HFF-Myc (cell line): ENCODE results near the gene CDKAL1.

Source experiments
- DNase-seq: peaks from one replicate; pipeline ENCODE4 v3.0.0-alpha.2; 2011; ENCODE audit warnings: low read depth; ENCODE audit errors: extremely low read depth
- H3K4me3 ChIP-seq: replicated peaks from 2 replicates; pipeline ENCODE4 v1.5.1; 2011; ENCODE audit warnings: low read depth, mild to moderate bottlenecking, control low read depth, low read length
- TF ChIP-seq, protein P1 (sequence below): IDR thresholded peaks from 2 replicates; pipeline ENCODE4 v1.5.1; 2012; ENCODE audit warnings: mild to moderate bottlenecking, low read depth, low read length, control low read depth; ENCODE audit errors: missing control alignments

CDKAL1 gene

DNA sequence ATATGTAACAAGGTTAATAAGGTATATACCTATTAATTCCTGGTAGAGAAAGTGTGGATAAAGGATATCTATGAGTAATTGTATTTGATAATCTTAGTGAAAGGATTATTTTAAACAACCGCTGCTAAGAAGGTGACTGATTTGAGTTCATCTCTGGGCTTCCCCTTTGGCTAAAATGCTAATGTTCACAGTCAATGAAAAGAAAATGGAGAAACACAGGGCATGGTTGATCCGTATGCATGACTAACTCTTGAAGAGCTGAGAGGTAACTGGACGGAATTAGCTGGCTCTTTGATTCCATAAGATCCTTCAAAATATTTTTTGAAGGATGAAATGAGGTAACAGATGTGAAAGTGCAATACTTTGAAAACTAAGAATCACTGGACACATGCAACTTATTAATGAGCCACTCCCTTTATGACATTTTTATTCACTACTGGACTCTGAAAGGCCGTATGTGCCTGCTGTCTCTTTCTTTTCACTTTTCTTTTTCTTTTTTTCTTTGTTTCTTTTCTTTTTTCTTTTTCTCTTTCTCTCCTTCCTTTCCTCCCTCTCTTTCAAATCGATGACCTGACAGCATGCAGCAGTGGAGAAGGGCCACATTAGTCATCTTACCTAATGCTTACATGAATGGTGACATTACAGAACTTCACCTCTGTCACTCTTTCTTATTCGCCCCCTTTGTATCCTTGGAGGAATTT lies 464.6 kb downstream of the CDKAL1 start:
- no peak for DNase-seq
- TF ChIP-seq, protein P1, sequence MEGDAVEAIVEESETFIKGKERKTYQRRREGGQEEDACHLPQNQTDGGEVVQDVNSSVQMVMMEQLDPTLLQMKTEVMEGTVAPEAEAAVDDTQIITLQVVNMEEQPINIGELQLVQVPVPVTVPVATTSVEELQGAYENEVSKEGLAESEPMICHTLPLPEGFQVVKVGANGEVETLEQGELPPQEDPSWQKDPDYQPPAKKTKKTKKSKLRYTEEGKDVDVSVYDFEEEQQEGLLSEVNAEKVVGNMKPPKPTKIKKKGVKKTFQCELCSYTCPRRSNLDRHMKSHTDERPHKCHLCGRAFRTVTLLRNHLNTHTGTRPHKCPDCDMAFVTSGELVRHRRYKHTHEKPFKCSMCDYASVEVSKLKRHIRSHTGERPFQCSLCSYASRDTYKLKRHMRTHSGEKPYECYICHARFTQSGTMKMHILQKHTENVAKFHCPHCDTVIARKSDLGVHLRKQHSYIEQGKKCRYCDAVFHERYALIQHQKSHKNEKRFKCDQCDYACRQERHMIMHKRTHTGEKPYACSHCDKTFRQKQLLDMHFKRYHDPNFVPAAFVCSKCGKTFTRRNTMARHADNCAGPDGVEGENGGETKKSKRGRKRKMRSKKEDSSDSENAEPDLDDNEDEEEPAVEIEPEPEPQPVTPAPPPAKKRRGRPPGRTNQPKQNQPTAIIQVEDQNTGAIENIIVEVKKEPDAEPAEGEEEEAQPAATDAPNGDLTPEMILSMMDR = no peak
- no peak overlapping the region for H3K4me3 ChIP-seq

- H3K4me3 ChIP-seq = no peak overlapping the region
- TF ChIP-seq, protein P1 = no peak
- no peak for DNase-seq
Measured at GRCh38 chr6:21000331-21000801, 466.1 kb downstream of the CDKAL1 start.

DNA sequence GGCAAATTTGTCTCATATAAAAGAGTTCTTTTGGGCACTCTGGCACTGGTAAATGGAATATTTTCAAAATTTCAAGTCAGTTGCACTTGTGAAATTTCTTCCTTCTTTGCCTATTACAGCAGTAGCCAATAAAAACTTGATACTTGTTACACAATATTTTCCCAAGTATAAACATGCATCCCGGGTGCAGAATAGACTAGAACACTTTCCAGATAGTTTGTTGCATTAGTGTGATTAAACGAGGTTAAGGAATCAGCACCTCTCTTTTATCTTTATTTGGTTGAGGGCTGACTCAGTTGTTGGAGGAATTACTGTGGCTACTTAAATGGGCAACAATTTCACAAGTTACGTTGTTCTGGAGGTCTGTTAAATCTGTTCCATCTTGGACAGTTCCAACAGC lies 467.5 kb downstream of the CDKAL1 start:
- no peak for DNase-seq
- no peak overlapping the region for H3K4me3 ChIP-seq
- TF ChIP-seq, protein P1 = no peak

GRCh38 chr6:21003780-21004541 lies 469.7 kb downstream of the CDKAL1 start:
- H3K4me3 ChIP-seq = no peak overlapping the region
- TF ChIP-seq, protein P1 = no peak
- no peak for DNase-seq

GRCh38 chr6:21005816-21006570 lies 471.7 kb downstream of the CDKAL1 start:
- peak; percentile 61 for DNase-seq
- H3K4me3 ChIP-seq = no peak overlapping the region
- TF ChIP-seq, protein P1 = no peak

GRCh38 chr6:21019614-21020013 lies 485.4 kb downstream of the CDKAL1 start:
- no peak overlapping the region for H3K4me3 ChIP-seq
- TF ChIP-seq, protein P1 = peak; percentile 4
- DNase-seq = no peak
